ENCODE measurements around the gene TENM4. TPM values are rescaled to one million over a fixed set of nuclear protein-coding genes. Genes with fewer than 3 reads are reported as not detected.

Gene TENM4
- total and polyA plus RNA-seq, 10 of the 15 experiments (the other 5 are each of a cell fraction or from before 2014, with no cell fraction given): 0.03 to 0.12 (median 0.06) TPM; not detected in 7

GRCh38 chr11:79467761-79468160 is 26.9 kb upstream of the TENM4 start (continued):
- TF ChIP-seq E4F1 (IDR thresholded peaks at IDR 0.05; ENCODE audit: borderline replicate concordance, partially characterized antibody) (no peak), RUNX3 (IDR thresholded peaks at IDR 0.05; ENCODE audit: low read length) (no peak), WRNIP1 (IDR thresholded peaks at IDR 0.05; ENCODE audit: borderline replicate concordance, low read depth, low read length) (no peak)

- Histone ChIP-seq H4K20me1 (ENCODE audit: control insufficient read depth, insufficient read depth) (no peaks in the 10 kb centered on the region), H3K4me1 (ENCODE audit: control insufficient read depth, insufficient read depth, low read length) (no peaks in the 10 kb centered on the region), H3K4me3 (no peak overlapping the region), H3K9me3 (replicated peaks; ENCODE audit: control insufficient read depth, insufficient read depth, low read length) (no peaks in the 10 kb centered on the region), H3K4me2 (ENCODE audit: control insufficient read depth, insufficient read depth) (no peak overlapping the region), H3K27me3 (replicated peaks in 1 of 2; ENCODE audit: control insufficient read depth in 2 of 2, insufficient read depth in 2 of 2, low read length in 1 of 2) (peaks cover 0 to 2% of the 10 kb centered on the region in 2 experiments; a peak in 3 of 4 replicates), H2AFZ (ENCODE audit: control insufficient read depth, low read depth, low read length) (no peak overlapping the region), H3K9ac (ENCODE audit: control insufficient read depth, insufficient read depth, low read length) (no peak overlapping the region), H3K79me2 (ENCODE audit: control insufficient read depth, insufficient read depth, low read length) (no peaks in the 10 kb centered on the region), H3K27ac (ENCODE audit: control insufficient read depth, insufficient read depth) (no peak overlapping the region), H3K36me3 (ENCODE audit: control insufficient read depth in 2 of 2, insufficient read depth in 2 of 2, low read length in 1 of 2) (no peaks in the 10 kb centered on the region)
- POLR2A ChIA-PET: no interaction called here
- intact Hi-C loops (cut with micrococcal nuclease; ENCODE audit: unreplicated experiment) (no loop called here), in situ Hi-C loops (cut with MboI) (no loop called here)
- BruUV-seq (replicated peaks): no TSS peak
- FAIRE-seq: no peak
- no peak for ATAC-seq
- CTCF ChIA-PET: no interaction called here
- WGBS (ENCODE audit: insufficient coverage, insufficient replicate concordance, low lambda C conversion rate, missing lambda C conversion rate): 0% methylated on average over 2 of the region's 2 CpGs
- SMC1A ChIA-PET (ENCODE audit: uncharacterized antibody, unreplicated experiment): interaction anchor here (0.6 to 1.6 kb wide), 3 partner anchors 10 to 25 kb away, joined by 3 read pairs; no protein-coding TSS in a partner anchor
- RAD21 ChIA-PET (ENCODE audit: unreplicated experiment): no interaction called here
- DNase-seq (ENCODE audit: low read depth, low spot score): no peak
- TF ChIP-seq HDAC6 (IDR thresholded peaks at IDR 0.05; ENCODE audit: unreplicated experiment): no peak
- TF ChIP-seq MEF2B (IDR thresholded peaks at IDR 0.05; ENCODE audit: partially characterized antibody, poor library complexity, severe bottlenecking): no peak
- TF ChIP-seq MXI1 (IDR thresholded peaks at IDR 0.05; ENCODE audit: low read depth, low read length): no peak
- TF ChIP-seq NFYB (IDR thresholded peaks at IDR 0.05; ENCODE audit: insufficient read depth, low read depth, low read length): no peak
- TF ChIP-seq CBFB (IDR thresholded peaks at IDR 0.05; ENCODE audit: low read depth): no peak
- no peak for TF ChIP-seq KAT2A (conservative IDR thresholded peaks at IDR 0.05; ENCODE audit: control insufficient read depth, low read depth, low read length)
- no peak for TF ChIP-seq FOXM1 (IDR thresholded peaks at IDR 0.05; ENCODE audit: low read depth, low read length)
- TF ChIP-seq YY1 (IDR thresholded peaks at IDR 0.05; ENCODE audit: low read depth, low read length): no peak
- no peak for TF ChIP-seq TCF12 (IDR thresholded peaks at IDR 0.05; ENCODE audit: low read depth, low read length)
- TF ChIP-seq MTA3 (IDR thresholded peaks at IDR 0.05; ENCODE audit: borderline replicate concordance, low read length): no peak
- no peak for TF ChIP-seq POLR2AphosphoS2 (IDR thresholded peaks at IDR 0.05; ENCODE audit: low read depth, low read length)
- TF ChIP-seq NFYA (IDR thresholded peaks at IDR 0.05; ENCODE audit: borderline replicate concordance, low read depth, low read length): no peak
- TF ChIP-seq IKZF2 (IDR thresholded peaks at IDR 0.05): no peak
- TF ChIP-seq NBN (IDR thresholded peaks at IDR 0.05): no peak
- TF ChIP-seq CHD1 (IDR thresholded peaks at IDR 0.05; ENCODE audit: low read depth, low read length): no peak
- no peak for TF ChIP-seq SIN3A (IDR thresholded peaks at IDR 0.05; ENCODE audit: low read depth, low read length)
Measured at GRCh38 chr11:79466411-79466810, 25.6 kb upstream of the TENM4 start.
